Left forelimb (tissue), 1 donor: ENCODE data around the gene PIP5K1B.

Experiments
- DNase-seq: peaks from one replicate; pipeline ENCODE4 v3.0.0-alpha.2; 2018; ENCODE audit warnings: low spot score

The PIP5K1B gene

GRCh38 chr9:68707801-68708488 is 2.9 kb downstream of the PIP5K1B start:
- DNase-seq = no peak

- DNase-seq = no peak
These were observed 3.5 kb downstream of the PIP5K1B start for GRCh38 chr9:68708513-68708912.

DNA sequence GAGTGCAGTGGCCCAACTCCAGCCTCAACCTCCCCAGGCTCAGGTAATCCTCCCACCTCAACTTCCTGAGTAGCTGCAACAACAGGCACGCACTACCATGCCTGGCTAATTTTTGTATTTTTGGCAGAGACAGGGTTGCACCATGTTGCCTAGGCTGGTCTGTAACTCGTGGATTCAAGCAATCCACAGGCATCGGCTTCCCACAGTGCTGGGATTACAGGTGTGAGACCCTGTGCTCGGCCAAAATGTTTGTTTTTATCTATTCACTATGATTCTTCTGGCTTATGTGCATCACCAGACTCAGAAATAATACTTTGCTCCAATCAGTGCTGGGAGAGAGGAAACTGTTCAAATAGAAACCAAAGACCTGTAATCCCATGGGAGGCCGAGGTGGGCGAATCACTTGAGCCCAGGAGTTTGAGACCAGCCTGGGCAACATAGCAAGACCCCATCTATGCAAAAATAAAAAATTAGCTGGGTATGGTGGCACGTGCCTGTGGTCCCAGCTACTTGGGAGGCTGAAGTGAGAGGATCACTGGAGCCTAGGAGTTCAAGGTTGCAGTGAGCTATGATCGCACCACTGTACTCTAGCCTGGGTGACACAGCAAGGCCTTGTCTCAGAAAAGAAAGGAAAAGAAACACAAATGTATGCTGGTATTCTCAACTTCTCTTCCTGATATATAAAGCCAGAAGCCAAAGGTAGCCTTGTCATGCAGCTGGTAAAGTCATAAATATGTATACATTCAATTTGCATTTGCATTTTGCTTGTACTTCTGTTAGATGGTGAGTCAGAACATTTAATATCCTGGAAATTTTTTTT is 4.5 kb downstream of the PIP5K1B start:
- DNase-seq = no peak

DNA sequence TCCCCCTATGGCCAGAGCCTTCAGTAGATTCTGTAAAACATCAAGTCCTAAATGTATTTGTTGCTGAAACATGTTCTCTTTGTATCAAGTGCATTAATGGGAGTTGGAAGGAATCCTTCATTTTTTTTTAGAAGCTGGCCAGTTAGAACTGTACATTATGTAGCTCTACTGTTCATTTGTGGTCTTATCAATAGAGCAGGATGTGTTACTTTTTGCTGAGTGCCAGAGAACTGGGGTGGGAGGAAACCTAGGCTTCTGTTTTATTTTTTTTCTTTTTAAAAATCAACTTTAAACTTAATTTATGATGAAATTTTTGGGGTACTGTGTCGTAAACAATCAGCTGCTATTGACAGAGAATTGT is 5.1 kb downstream of the PIP5K1B start:
- DNase-seq = no peak

GRCh38 chr9:68711281-68711680 is 6.2 kb downstream of the PIP5K1B start:
- DNase-seq = no peak

GRCh38 chr9:68711932-68712331 is 6.9 kb downstream of the PIP5K1B start:
- no peak for DNase-seq

DNA sequence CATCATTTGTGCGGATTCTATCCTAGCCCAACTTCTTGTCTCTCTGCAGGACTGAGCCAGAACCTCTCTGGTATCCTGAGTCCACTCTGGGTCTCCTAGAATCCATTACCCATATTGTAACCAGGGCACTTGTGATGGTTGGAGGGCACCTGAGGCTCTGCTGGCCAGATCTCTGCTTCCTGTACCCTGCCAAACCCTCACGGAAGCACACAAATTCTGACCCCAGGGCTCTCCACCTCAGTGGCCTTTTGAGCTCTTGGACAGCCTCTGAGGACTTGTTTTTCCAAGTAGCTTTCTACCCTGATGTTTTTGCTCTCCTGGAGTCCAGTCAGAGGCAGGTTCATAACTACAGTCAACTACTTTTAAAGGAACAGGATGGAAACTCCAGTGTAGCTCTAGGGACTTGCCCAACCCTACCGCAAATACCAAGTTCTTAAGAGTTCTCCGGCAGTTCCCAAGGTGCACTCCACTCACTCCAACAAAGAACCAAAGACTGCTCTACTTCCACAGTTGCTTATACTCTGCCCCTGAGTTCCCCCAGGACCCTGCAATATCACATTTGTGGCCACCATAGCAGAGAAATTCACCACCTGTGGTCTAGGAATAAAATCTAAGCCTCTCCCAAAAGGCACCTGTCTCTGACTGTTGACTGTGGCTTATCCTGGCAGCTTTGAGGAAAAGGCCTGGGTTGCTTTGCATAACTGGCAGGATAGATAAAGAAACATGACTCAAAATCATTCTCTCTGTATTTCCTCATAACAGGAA is 9.6 kb downstream of the PIP5K1B start:
- no peak for DNase-seq

DNA sequence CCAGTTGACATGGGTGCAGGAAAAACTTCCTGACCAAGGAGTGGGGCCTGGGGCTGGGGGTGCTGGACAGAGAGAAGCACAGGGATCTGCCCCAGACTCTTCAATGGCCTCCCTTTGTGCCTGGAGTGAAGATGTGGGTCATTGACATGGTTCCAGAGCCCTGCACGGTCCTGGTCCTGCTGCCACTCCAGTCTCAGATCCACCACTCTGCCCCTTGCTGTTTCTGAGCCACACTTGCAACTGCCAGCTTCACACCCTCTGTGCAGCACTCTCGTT is 10.1 kb downstream of the PIP5K1B start:
- no peak for DNase-seq

GRCh38 chr9:68717552-68718443 is 12.8 kb downstream of the PIP5K1B start:
- no peak for DNase-seq

DNA sequence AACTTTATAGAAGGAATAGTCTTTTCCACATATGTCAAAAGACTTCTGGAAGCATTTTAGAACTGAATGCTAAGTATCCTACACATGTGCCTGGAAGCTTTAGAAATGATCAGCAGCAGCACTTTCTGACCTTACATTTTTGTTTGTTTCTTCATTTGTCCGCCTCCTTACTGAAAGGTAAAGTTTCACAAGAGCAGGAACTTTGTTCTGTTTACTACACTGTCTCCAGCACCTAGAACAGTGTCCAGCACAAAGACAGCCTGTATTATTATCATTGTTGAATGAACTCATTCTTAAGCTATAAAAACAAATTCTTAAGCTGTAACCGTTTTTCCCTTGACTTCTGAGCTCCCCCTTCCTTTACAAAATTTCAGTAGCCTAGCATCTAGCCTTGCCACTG is 14.8 kb downstream of the PIP5K1B start:
- DNase-seq = no peak

GRCh38 chr9:68720656-68721313 is 15.7 kb downstream of the PIP5K1B start:
- DNase-seq = no peak

DNA sequence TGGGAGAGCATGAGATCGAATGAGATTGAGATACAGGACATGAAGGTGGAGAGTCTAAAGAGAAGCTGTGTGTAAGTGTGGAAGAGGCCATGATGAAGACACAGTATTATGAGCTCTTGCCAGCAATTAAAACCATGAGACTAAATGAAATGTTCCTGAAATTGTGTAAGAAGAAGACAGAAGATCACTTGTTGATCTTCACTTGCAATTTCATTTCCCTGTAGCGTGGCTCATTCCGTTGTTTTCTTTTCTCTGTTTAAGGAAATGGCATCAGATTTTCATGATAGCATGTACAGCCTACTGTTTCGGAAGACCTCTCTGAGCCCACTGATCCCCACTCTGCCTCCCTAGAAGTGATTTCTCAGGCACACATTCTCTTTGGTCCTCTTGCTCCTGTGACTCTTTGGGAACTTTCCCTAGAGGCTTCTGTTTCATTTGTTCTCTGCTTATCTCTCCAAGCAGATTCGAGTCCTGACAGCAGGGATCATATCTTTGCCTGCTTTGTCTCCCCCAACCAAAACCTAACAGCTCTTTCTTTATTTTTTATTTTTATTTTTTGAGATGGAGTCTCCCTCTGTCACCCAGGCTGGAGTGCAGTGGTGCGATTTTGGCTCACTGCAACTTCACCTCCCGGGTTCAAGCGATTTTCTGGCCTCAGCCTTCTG is 16.8 kb downstream of the PIP5K1B start:
- DNase-seq = no peak

DNA sequence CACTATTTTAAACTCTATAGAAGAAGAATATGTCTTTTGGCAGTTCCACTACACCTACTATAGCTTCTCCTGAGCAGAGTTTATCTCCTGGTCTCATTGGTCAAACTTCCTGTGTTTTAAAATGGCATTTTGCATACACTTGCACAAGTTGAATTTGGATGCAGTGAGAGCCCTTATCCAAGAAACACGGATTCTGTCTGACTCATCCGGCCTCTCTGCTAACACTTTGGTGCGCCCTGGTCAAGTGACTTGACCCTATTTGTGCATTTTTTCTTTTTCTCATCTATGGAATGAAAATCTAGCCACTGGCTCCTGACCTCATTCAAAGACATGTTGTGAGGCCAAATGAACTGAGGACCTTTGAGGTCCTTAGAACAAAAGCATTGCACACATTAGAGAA is 20.0 kb downstream of the PIP5K1B start:
- no peak for DNase-seq

DNA sequence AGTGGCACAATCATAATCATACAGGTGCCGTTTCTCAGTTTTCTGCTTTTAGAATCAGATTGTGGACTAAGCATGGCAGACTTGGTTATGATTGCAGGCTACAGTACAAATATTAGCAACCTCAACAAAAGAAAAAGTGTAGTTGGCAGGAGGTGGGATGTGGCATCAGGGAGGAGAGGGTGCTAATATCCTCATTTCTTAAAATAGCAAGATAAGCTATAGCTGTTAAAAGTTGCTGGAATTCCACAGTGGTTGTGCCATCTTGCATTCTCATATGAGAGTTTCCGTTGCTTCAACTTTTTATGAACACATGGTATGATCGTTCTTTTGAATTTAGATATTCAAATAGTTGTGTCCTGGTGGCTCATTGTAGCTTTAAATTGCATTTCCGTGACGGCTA is 21.4 kb downstream of the PIP5K1B start:
- DNase-seq = no peak

DNA sequence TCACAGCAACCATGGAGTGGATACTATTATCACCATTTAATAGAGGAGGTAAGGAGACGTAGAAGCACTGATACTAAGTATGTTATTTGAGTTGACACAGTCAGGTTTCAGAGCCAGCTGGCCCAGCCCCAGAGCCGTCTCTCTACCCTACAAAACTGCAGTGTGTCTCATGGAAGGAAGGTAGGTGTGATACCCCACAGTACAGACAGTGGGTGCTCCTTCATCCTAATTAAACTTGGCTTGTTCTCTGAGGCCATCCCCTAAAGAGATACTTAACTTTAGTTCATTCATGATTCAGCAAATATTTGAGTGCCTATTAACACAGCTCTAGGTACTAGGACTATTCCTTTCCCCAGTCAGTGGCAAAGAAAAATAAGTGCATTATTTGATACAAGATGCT is 22.6 kb downstream of the PIP5K1B start:
- DNase-seq = no peak

- DNase-seq = no peak
These were observed 23.7 kb downstream of the PIP5K1B start for GRCh38 chr9:68728731-68729130.

GRCh38 chr9:68730570-68731235 is 25.7 kb downstream of the PIP5K1B start:
- no peak for DNase-seq

GRCh38 chr9:68731857-68732256 is 26.8 kb downstream of the PIP5K1B start:
- no peak for DNase-seq

DNA sequence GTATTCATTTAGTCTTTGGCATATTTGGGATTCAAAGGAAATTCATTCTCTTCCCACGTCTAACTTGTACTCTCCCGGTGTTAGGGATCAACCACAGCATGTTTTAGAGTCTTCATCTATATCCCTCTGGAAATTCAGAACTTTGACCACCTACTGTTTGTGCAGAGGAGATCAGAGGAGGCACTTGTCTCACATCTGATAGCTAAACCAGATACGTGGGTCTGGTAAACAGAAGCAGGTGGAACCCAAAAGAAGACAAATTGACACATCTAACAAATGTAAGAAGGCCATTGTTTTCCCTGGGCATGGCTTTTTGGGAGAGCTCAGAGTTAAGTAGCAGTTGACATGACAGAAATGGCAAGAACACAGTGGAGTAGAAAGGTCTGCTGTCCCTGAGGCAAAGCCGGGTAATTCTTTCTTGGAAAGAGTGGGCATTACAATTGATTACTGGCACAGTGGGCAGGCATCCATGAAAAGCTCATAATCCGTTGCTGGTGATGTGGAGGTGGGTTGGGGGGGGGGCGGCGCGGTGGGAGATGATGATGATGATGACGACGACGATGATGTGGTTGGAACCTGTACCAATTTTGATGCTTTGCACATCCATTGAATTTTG is 27.5 kb downstream of the PIP5K1B start:
- DNase-seq = no peak

- no peak for DNase-seq
These were observed 28.0 kb downstream of the PIP5K1B start for GRCh38 chr9:68733021-68733405.
